Measurements from ENCODE around the gene RAMACL.

DNA sequence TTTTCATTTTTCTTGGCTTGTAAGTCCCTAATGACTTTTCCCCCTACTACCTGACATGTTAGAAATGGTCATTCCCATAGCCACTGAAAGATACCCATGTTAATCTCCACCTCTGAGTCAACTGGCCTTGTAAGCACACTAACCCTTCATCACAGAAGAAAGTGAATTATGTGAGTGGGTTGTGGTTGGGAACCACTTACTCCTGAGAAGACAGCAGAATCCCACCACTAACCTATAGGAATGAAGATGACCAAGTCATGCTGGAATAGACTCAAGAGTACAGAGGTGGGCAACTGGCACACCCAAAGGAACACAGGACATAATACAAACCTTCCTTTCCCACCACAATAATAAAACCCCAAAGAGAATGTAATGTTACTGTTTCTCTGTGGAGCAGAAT lies 30.1 kb downstream of the RAMACL start:
- TF ChIP-seq, protein P1, sequence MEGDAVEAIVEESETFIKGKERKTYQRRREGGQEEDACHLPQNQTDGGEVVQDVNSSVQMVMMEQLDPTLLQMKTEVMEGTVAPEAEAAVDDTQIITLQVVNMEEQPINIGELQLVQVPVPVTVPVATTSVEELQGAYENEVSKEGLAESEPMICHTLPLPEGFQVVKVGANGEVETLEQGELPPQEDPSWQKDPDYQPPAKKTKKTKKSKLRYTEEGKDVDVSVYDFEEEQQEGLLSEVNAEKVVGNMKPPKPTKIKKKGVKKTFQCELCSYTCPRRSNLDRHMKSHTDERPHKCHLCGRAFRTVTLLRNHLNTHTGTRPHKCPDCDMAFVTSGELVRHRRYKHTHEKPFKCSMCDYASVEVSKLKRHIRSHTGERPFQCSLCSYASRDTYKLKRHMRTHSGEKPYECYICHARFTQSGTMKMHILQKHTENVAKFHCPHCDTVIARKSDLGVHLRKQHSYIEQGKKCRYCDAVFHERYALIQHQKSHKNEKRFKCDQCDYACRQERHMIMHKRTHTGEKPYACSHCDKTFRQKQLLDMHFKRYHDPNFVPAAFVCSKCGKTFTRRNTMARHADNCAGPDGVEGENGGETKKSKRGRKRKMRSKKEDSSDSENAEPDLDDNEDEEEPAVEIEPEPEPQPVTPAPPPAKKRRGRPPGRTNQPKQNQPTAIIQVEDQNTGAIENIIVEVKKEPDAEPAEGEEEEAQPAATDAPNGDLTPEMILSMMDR (IDR thresholded peaks at IDR 0.05), result no peak
- no peak for TF ChIP-seq POLR2A (IDR thresholded peaks at IDR 0.05)

Data from uterus (tissue), 2 donors.